Mucosa of descending colon (tissue), 3 donors: ENCODE data around the gene THPO. TPM values are rescaled to one million over a fixed set of nuclear protein-coding genes. Genes with fewer than 3 reads are reported as not detected.
A peak's percentile ranks its signal among the peaks of the same experiment; 100 is the strongest.

Experiments used
- ATAC-seq: fragments of 200-7000 bp; cut with Tn5 transposase; one replicate; pipeline ENCODE4 v1.9.1; 2020; ENCODE audit warnings: mild to moderate bottlenecking, moderate library complexity
- DNase-seq, 3 donors: peaks; one replicate each; pipeline ENCODE4 v3.0.0-alpha.2; 2020
- H3K36me3 ChIP-seq: fragments of 200-600 bp; one replicate; pipeline ENCODE4 v1.8.0; 2021; ENCODE audit warnings: low read depth, mild to moderate bottlenecking
- H3K4me1 ChIP-seq: fragments of 200-600 bp; one replicate; pipeline ENCODE4 v1.8.0; 2021; ENCODE audit warnings: low read depth, mild to moderate bottlenecking
- H3K4me3 ChIP-seq: fragments of 200-600 bp; one replicate; pipeline ENCODE4 v1.8.0; 2021; ENCODE audit warnings: mild to moderate bottlenecking
- H3K9me3 ChIP-seq: fragments of 200-600 bp; one replicate; pipeline ENCODE4 v1.8.0; 2021; ENCODE audit warnings: mild to moderate bottlenecking
- intact Hi-C, 2 donors: fragments of 100-400 bp; cut with DNase I in 1 of 2; cut with micrococcal nuclease in 1 of 2; formaldehyde crosslinking; loops; one replicate each; pipeline versions ENCODE4 v1.11.0 to v1.11.1; 2022; cut with DNase I, micrococcal nuclease
- total RNA-seq, 3 donors: library from RNA; stranded (reverse); fragmentation: NEBNext Ultra II Directional in 2 of 3; extraction: Animal tissue kit (Norgen Biotek cat#: 25700) in 2 of 3; gene quantifications; one replicate each; pipeline versions ENCODE4 v1.2.1 to v1.2.4, GENCODE V29; 2021 to 2023
- TF ChIP-seq, protein P1 (sequence below): fragments of 200-600 bp; IDR thresholded peaks from one replicate; pipeline ENCODE4 v1.8.0; 2022; ENCODE audit warnings: antibody characterized with exemption, mild to moderate bottlenecking
- donor health status: DM: no; HTN: no; CAD: no; lungs with moderate emphysema.
- donor health status: DM: no; HTN: no; CAD: no.
- donor health status: DM: no; HTN: yes; CAD: no.

THPO gene
- total RNA-seq, 3 donors from 2014 or later = 0.14 to 0.63 TPM; not detected in 1

DNA sequence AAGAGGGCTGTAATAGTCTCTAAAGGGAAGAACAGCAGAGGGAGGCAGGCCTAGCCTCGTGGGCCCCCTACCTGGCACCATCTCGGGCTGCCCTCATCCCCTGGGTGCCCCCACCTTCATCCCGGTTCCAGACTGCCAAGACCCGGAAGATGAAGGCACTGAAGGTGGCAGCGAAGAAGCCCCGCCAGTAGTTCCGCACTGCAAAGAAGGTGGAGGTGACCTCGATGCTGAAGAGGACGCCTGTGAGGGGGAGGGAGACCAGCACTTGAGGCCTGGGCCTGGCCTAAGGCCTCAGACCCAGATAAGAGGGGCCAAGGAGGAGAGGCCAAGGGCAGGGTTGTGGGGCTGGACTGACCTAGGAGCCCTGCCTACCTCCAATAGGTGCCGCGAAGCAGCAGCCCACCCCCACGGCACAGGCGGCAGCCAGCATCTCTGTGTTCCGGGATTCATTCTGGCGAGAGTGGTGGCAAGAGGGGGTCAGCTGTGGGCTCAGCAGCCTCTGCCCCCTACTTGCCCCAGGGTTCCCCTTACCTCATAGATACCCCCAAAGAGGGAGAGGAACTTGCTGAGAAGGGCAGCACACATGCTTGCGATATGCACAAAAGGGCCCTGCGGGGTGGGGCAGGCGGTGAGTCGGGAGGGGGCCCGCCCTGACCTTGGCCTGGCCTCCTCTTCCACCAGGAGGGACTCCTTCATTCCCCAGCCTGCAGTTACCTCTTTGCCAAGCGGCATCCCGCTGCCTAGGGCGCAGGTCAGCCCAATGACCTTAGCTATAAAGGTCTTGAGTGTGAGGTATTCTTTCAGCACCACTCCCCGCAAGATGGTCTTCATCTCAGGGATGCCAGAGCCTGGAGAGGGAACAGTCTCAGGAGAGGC is 20.5 kb downstream of the THPO start:
- Histone ChIP-seq H3K9me3 (no peaks in the 10 kb centered on the region), H3K36me3 (no peaks in the 10 kb centered on the region), H3K4me1 (peaks cover 20% of the 10 kb centered on the region), H3K4me3 (no peak overlapping the region)
- no peak for DNase-seq
- TF ChIP-seq, protein P1, sequence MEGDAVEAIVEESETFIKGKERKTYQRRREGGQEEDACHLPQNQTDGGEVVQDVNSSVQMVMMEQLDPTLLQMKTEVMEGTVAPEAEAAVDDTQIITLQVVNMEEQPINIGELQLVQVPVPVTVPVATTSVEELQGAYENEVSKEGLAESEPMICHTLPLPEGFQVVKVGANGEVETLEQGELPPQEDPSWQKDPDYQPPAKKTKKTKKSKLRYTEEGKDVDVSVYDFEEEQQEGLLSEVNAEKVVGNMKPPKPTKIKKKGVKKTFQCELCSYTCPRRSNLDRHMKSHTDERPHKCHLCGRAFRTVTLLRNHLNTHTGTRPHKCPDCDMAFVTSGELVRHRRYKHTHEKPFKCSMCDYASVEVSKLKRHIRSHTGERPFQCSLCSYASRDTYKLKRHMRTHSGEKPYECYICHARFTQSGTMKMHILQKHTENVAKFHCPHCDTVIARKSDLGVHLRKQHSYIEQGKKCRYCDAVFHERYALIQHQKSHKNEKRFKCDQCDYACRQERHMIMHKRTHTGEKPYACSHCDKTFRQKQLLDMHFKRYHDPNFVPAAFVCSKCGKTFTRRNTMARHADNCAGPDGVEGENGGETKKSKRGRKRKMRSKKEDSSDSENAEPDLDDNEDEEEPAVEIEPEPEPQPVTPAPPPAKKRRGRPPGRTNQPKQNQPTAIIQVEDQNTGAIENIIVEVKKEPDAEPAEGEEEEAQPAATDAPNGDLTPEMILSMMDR = no peak
- intact Hi-C loops = no loop called here
- ATAC-seq = no peak

DNA sequence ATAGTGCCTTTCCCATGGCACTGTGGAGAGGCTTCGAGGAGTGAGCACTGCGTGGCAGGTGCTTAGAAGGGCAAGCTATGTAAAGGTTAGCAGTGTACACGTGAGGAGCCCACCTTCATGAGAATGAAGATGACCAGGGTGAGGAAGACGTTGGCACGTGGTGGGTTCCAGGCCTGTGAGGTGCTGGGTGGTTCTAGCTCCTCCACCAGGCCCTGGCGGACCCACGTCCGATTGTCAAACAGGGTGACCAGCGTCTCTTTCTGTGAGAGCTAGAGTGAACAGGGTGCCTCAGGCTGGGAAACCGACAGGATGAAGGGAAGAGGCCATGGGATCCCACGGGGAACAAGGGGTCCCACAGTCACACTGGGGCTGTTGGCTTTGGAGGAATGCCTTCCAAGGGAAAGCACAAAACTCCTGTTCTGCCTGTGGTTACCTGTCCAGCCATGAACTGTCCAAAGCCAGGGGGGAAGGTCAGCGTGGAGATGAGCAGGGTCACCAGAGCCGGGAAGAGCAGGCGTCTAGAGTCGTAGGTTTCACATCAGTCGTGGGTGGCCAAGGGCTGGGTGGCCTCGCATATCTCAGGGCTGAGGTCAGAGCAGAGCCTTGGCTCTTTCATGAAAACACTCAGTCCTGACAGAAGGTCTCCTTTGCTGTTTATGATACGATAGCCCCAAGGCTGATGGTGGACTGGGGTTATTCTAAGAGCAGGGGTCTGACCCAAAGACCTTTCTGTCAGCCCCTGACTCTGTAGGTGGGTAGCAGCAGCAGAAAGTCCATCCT is 22.6 kb downstream of the THPO start:
- peaks cover 27% of the 10 kb centered on the region for H3K4me1 ChIP-seq
- DNase-seq = peak in 1 of 3 donors; percentile 21
- H3K4me3 ChIP-seq = no peak overlapping the region
- ATAC-seq = no peak
- H3K36me3 ChIP-seq = no peaks in the 10 kb centered on the region
- TF ChIP-seq, protein P1 = no peak
- H3K9me3 ChIP-seq = no peaks in the 10 kb centered on the region
- intact Hi-C loops = no loop called here

DNA sequence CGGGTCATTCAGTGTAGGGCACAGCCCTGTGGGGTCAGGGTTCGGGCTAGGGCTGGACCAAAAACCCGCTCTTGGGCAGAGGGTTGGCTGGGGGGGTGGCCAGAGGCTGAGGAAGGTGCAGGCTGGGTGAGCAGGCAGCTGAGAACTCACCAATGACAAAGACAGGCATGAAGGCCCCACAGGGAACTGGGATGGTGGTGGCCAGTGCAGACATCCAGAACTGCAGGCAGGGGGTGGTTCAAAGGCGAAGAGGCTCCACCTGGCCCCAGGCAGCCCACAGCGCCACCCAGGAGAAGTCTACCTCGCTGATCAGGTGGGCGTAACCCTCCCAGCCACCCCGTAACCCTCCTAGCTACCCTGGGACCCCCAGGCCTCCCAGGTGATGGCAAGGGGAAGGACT is 23.3 kb downstream of the THPO start:
- TF ChIP-seq, protein P1 = no peak
- Histone ChIP-seq H3K4me1 (peaks cover 22% of the 10 kb centered on the region), H3K4me3 (no peak overlapping the region), H3K36me3 (no peaks in the 10 kb centered on the region), H3K9me3 (no peaks in the 10 kb centered on the region)
- DNase-seq = no peak
- ATAC-seq = no peak
- intact Hi-C loops = no loop called here

DNA sequence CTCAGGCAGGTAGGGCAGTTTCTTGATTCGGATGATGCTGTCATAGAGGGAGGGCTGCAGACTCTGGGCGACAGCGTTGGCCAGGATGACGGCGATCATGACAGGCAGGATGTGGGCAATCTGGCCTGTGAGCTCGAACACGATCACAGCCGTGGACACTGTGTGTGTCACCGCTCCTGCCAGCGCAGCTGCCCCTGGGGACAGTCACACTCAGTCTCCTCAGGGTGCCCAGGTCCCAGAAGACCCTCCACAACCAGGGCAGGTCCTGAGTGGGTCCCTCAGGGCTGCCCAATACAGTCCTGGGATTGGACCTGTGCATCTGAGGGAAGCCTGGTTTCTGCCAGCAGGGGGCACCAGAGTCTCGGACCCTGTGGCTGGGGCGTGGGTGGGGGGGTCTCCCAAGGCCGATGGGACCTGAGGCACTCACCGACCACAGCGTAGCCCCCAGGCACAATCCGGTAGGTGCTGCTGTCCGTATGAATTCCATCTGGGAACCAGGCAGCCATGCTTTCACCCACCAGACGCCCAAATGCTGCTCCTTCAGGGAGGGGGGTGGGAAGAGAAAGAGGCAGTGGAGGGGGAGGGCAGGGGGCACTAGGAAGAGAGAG is 23.8 kb downstream of the THPO start:
- Histone ChIP-seq H3K9me3 (no peaks in the 10 kb centered on the region), H3K4me1 (peaks cover 22% of the 10 kb centered on the region), H3K4me3 (no peak overlapping the region), H3K36me3 (no peaks in the 10 kb centered on the region)
- peak; percentile 63 to 82 (median 78) for DNase-seq
- intact Hi-C loops = no loop called here
- ATAC-seq = peak; percentile 36
- TF ChIP-seq, protein P1 = peak; percentile 55

DNA sequence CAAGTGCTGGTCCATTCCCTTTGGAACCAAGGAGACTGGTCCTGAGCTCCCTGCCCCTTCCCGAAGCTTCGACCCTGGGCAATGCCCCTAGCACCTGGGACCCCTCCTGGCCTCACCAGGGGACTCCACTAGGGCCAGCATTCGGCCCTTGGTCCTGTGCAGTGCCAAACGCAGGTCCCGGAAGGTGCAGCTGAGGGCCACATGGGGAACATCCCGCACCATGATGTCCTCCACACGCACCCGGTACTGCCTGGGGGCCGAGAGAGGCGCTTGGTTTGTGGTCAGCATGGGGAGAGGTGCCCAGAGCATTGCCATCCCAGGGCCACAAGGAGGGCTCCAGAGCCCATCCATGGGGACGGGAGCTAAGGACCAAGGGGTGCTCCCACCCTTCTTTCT is 24.5 kb downstream of the THPO start:
- TF ChIP-seq, protein P1 = no peak
- no peak for ATAC-seq
- peaks cover 22% of the 10 kb centered on the region for H3K4me1 ChIP-seq
- no peak for DNase-seq
- no peaks in the 10 kb centered on the region for H3K9me3 ChIP-seq
- H3K4me3 ChIP-seq = no peak overlapping the region
- intact Hi-C loops = no loop called here
- no peaks in the 10 kb centered on the region for H3K36me3 ChIP-seq
